ENCODE data around the gene COL26A1. TPM values are rescaled to one million over a fixed set of nuclear protein-coding genes. Genes with fewer than 3 reads are reported as not detected.

The COL26A1 gene
- 9.4 and 11.6 TPM in 2 replicates for total RNA-seq
- polyA plus RNA-seq, result 10.8 and 19.1 TPM in 2 replicates

- Histone ChIP-seq H3K9me3 (ENCODE audit: low read depth) (no peaks in the 10 kb centered on the region), H3K4me3 (peak within 1 kb of the TSS; percentile 86), H3K4me1 (ENCODE audit: insufficient read depth) (peaks cover 7% of the 10 kb centered on the region), H3K27me3 (peaks cover 10% of the 10 kb centered on the region), H2AFZ (peak within 1 kb of the TSS; percentile 83), H3K4me2 (peak within 1 kb of the TSS; percentile 96), H4K20me1 (ENCODE audit: insufficient read depth, poor library complexity, severe bottlenecking) (no peaks in the 10 kb centered on the region), H3K27ac (peak within 1 kb of the TSS; percentile 61), H3K36me3 (replicated peaks; ENCODE audit: insufficient read depth, low read depth) (no peaks in the 10 kb centered on the region), H3K79me2 (no peaks in the 10 kb centered on the region), H3K9me2 (replicated peaks; ENCODE audit: insufficient read depth) (no peaks in the 10 kb centered on the region)
- peak; percentile 75 for DNase-seq (ENCODE audit: low spot score)
- TF ChIP-seq EZH2 (IDR thresholded peaks at IDR 0.05; ENCODE audit: borderline replicate concordance) (no peak), EZH2phosphoT487 (IDR thresholded peaks at IDR 0.05; ENCODE audit: low read depth, severe bottlenecking, unreplicated experiment) (no peak)
- TF ChIP-seq, protein P1, sequence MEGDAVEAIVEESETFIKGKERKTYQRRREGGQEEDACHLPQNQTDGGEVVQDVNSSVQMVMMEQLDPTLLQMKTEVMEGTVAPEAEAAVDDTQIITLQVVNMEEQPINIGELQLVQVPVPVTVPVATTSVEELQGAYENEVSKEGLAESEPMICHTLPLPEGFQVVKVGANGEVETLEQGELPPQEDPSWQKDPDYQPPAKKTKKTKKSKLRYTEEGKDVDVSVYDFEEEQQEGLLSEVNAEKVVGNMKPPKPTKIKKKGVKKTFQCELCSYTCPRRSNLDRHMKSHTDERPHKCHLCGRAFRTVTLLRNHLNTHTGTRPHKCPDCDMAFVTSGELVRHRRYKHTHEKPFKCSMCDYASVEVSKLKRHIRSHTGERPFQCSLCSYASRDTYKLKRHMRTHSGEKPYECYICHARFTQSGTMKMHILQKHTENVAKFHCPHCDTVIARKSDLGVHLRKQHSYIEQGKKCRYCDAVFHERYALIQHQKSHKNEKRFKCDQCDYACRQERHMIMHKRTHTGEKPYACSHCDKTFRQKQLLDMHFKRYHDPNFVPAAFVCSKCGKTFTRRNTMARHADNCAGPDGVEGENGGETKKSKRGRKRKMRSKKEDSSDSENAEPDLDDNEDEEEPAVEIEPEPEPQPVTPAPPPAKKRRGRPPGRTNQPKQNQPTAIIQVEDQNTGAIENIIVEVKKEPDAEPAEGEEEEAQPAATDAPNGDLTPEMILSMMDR (IDR thresholded peaks at IDR 0.05; ENCODE audit: poor library complexity), result no peak
- WGBS (ENCODE audit: low lambda C conversion rate, missing lambda C conversion rate), result 5% methylated on average over 65 of the region's 76 CpGs
These were observed at the start of gene COL26A1 for GRCh38 chr7:101362334-101363195. COL26A1 (plus strand) TSS chr7:101362875; CDS start chr7:101363033, 158 bp downstream.

DNA sequence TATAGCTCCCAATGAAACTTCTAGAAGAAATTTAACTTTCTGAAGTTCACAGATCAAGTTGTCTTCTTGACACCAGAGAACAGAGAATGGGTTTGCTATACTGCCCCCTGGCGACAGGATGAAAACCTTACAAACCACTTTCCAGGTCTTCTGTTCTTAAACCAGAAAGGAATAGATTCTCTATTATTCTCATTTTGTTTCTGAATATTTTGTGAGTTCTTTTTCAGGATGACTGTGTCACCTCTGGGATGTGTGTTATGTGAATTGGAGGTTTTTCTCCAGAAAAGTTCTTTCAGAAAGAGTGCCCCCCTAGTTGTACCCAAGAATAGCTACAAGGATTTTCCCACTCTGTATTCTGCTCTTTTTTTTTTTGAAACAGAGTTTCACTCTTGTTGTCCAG, 47.3 kb upstream of the COL26A1 start:
- Histone ChIP-seq H3K27me3 (no peaks in the 10 kb centered on the region), H3K79me2 (peaks cover 4% of the 10 kb centered on the region), H3K4me3 (no peak overlapping the region), H2AFZ (no peak overlapping the region), H4K20me1 (ENCODE audit: insufficient read depth, poor library complexity, severe bottlenecking) (no peaks in the 10 kb centered on the region), H3K9me3 (ENCODE audit: low read depth) (no peaks in the 10 kb centered on the region), H3K27ac (no peak overlapping the region), H3K4me1 (ENCODE audit: insufficient read depth) (no peaks in the 10 kb centered on the region), H3K4me2 (no peak overlapping the region), H3K9me2 (replicated peaks; ENCODE audit: insufficient read depth) (no peaks in the 10 kb centered on the region), H3K36me3 (replicated peaks; ENCODE audit: insufficient read depth, low read depth) (no peaks in the 10 kb centered on the region)
- peak; percentile 64 for DNase-seq (ENCODE audit: low spot score)
- 7% methylated on average over 1 of the region's 1 CpG for WGBS (ENCODE audit: low lambda C conversion rate, missing lambda C conversion rate)
- no peak for TF ChIP-seq EZH2phosphoT487 (IDR thresholded peaks at IDR 0.05; ENCODE audit: low read depth, severe bottlenecking, unreplicated experiment)
- TF ChIP-seq EZH2 (IDR thresholded peaks at IDR 0.05; ENCODE audit: borderline replicate concordance), result no peak
- TF ChIP-seq, protein P1 (IDR thresholded peaks at IDR 0.05; ENCODE audit: poor library complexity), result peak; percentile 66

DNA sequence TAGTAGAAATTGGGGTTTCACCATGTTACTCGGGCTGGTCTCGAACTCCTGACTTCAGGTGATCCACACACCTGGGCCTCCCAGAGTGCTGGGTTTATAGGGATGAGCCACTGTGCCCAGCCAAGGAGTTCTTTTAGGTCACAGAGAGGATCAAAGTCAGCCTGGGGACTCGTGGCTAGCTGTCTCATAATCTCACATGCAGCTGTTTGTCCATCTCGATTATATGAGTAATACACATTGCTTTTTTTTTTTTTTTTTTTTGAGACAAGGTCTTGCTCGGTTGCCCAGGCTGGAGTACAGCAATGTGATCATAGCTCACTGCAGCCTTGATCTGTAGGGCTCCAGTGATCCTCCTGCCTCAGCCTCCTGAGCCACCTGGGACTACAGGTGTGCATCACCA, 43.3 kb upstream of the COL26A1 start:
- WGBS (ENCODE audit: low lambda C conversion rate, missing lambda C conversion rate), result 91% methylated on average over 5 of the region's 5 CpGs
- Histone ChIP-seq H3K27ac (no peak overlapping the region), H3K79me2 (peaks cover 12% of the 10 kb centered on the region), H4K20me1 (ENCODE audit: insufficient read depth, poor library complexity, severe bottlenecking) (no peaks in the 10 kb centered on the region), H3K9me3 (ENCODE audit: low read depth) (no peaks in the 10 kb centered on the region), H3K9me2 (replicated peaks; ENCODE audit: insufficient read depth) (no peaks in the 10 kb centered on the region), H3K27me3 (no peaks in the 10 kb centered on the region), H3K4me3 (no peak overlapping the region), H2AFZ (no peak overlapping the region), H3K4me2 (no peak overlapping the region), H3K4me1 (ENCODE audit: insufficient read depth) (peaks cover 6% of the 10 kb centered on the region), H3K36me3 (replicated peaks; ENCODE audit: insufficient read depth, low read depth) (no peaks in the 10 kb centered on the region)
- no peak for DNase-seq (ENCODE audit: low spot score)
- no peak for TF ChIP-seq EZH2 (IDR thresholded peaks at IDR 0.05; ENCODE audit: borderline replicate concordance)
- TF ChIP-seq, protein P1 (IDR thresholded peaks at IDR 0.05; ENCODE audit: poor library complexity), result no peak
